HL-60/S4 treated with retinoic acid at 250 ng/mL for 4 days and 3 days (cell line): Measurements from ENCODE around the gene ADSS1.

ENCODE experiments used
- in situ Hi-C: fragments of 300-500 bp; cut with MboI; formaldehyde crosslinking; loops from 2 replicates; pipeline ENCODE4 v1.7.0; 2022; ENCODE audit warnings: low sequenced_read_pairs

ADSS1 gene

DNA sequence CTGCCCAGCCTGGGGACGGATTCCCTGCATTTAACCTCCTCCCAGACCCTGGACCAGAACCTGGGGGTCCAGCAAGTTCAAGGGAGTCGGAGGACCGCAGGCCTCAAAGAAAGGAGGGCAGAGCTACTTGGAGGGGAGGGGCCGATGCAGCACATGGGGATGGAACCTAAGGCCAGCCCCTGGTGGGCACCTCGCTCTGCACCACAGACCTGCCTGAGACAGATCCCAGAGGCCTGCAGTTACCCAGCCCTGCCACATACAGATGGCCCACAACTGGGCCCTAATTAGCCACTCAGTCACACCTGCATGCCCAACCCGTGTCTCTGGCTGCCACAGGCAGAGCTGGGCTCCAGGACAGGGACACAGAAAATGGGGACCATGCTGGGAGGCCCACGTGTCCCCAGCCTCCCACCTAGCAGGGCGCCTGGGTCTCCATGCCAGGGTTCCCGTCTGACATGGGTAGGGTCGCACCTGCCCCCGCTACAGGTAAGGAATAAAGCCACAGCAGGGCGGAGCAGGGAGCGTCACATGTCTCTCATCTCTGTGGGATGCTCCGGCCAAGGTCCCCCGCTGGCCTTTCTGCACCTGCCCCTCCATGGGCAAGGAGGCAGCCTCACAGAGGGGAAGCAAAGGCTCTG is 54.8 kb downstream of the ADSS1 start:
- in situ Hi-C loops, result no loop called here

GRCh38 chr14:104779776-104780512 is 55.9 kb downstream of the ADSS1 start:
- in situ Hi-C loops, result no loop called here

- in situ Hi-C loops, result no loop called here
Measured at GRCh38 chr14:104780513-104781030, 56.5 kb downstream of the ADSS1 start.

DNA sequence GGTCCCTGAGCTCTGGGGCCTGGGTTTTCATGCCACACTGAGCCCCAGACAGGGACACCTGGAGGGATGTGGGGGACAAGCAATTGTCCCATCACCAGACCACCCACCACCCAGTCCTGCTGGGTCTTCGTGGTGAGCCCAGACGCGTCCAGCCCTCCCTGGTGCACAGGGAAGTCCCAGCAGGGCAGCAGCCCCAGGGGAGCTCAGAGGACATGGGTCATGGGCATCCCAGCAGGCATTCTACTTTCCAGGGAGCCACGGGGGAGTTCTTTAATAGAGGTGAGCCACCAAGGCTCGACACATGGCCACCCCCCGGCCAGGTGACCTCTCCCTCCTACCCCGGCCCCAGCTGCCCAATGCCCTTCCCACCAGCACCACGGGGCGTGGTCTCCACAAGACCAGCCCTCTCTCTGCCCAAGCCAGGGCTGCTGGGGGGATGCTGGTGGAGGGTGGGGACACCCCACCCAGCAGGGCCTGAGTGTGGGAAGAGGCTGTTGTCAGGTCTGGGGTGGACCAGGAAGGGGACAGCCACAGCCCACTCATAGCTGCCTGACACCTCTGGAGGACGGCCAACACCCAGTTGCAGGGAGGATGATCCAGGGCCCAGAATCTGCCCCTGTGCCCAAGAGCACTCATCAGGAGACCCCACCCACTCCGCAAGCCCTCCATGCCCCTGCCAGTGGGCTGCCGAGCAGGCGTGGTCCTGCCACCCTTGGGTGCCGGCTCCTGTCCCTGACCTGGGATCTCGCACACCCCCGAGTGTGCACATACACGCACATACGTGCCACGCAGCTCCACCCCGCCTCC is 57.4 kb downstream of the ADSS1 start:
- in situ Hi-C loops, result no loop called here

- in situ Hi-C loops, result no loop called here
Measured at GRCh38 chr14:104782086-104782807, 58.2 kb downstream of the ADSS1 start.

GRCh38 chr14:104782808-104783139 is 58.7 kb downstream of the ADSS1 start:
- in situ Hi-C loops, result no loop called here

DNA sequence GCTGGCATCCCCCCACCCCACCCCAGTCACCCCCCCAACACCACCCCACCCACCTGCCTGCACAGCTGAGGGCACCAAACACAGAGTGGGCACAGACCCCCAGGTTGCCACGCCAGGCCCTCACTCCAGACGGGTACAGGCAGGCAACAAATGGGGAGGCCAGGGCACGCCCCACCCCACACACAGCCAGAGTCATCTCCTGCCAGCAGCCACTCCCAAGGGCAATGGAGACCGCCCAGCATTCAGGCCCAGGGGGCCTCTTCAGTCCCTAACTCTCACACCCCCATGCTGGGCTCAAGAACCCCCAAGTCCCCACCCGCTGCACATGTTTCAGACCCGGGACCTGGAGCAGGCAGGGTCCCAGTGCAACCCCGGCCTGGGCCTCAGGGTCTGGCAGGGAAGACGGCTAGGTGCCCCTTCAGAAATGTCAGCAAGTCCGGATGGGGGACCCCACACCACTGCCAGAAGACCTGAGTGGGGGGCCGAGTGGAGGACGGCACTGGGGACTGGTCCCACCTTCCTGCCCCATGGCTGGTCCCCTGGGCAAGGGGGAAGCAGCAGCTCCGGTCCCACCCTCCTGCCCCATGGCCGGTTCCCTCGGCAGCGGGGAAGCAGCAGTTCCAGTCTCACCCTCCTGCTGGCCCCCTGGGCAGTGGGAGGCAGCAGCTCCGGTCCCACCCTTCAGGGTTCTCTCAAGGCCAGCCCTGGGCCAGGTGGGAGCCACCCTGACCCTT is 59.6 kb downstream of the ADSS1 start:
- in situ Hi-C loops, result no loop called here

DNA sequence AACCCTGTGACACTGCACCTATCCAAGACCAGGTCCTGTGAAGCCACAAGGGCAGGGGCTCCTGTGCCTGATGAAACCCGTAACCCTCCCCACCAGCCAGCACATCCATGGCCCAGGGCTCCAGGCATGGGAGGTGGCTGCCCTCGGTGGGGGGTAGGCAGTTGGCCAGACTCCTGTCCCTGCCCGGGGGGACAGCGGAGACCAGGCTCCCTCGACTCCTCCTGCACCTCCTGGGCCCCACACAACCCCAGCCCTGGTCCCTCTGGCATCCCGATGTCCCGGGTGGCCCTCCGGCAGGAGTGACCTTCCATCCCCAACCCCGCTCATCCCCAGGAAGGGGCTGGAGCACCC is 60.2 kb downstream of the ADSS1 start:
- in situ Hi-C loops, result no loop called here

DNA sequence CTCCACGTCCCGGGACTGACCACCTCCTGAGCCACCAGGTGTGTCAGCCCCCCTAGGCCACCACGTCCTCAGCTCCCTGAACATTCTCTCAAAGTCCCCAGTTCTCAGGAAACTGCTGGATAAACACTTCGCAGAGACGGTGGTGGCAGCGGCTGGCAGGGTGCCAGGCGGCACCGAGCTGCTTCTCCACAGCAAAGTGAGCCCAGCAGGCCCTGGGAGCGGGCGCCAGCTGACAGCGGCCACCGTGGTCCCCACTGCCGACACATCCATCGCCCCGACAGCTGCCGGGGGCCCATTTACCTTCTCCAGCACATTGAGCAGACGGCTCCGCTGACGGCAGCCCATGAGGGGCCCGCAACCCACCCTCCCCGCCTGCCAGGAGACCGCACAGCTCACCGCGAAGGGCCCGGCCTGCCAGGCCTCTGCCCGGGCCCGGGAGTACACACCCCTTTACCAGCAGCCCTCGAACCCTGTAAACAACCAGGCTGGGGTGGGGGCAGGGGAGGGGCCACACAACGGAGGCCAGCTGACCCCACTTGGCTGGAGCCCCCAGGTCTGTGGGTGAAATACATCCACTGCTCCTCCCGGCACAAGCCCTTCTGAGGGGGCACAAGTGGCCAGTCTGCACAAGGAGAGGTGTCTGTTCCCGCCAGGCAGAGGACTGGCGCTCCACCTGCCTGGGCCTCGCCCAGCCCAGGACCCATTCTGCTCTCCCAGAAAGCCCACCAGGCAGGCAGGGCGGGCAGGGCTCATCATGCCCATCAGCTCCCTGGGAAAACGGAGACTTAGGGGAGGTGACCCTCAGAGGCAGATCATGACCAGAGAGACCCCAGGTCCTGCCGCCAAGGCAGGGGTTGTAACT is 61.0 kb downstream of the ADSS1 start:
- in situ Hi-C loops, result no loop called here

- in situ Hi-C loops, result no loop called here
Measured at GRCh38 chr14:104785708-104786080, 61.7 kb downstream of the ADSS1 start.

DNA sequence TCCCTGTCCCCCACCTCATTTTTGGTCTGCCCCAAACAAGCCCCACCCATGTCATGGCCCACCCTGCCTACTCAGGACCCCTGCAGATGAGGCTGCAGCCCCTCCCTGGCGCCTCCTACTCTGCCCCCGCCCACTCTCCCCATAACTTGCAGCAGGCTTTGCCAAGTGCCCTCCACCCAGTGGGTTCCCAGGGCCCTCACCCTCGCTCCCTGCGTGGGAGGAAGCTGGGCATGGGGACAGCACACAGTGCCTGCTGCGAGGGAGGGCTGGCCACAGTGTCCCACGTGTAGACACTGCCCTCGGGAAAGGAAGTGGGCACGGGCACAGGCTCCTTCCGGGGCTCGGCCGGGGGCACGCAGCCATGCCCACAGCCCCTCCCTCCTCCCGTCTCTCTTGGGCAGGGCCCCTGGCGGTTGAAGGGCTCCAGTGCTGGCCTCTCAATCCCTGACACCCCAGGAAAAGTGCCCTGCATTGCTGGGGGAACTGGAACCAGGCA is 62.1 kb downstream of the ADSS1 start:
- in situ Hi-C loops, result no loop called here

DNA sequence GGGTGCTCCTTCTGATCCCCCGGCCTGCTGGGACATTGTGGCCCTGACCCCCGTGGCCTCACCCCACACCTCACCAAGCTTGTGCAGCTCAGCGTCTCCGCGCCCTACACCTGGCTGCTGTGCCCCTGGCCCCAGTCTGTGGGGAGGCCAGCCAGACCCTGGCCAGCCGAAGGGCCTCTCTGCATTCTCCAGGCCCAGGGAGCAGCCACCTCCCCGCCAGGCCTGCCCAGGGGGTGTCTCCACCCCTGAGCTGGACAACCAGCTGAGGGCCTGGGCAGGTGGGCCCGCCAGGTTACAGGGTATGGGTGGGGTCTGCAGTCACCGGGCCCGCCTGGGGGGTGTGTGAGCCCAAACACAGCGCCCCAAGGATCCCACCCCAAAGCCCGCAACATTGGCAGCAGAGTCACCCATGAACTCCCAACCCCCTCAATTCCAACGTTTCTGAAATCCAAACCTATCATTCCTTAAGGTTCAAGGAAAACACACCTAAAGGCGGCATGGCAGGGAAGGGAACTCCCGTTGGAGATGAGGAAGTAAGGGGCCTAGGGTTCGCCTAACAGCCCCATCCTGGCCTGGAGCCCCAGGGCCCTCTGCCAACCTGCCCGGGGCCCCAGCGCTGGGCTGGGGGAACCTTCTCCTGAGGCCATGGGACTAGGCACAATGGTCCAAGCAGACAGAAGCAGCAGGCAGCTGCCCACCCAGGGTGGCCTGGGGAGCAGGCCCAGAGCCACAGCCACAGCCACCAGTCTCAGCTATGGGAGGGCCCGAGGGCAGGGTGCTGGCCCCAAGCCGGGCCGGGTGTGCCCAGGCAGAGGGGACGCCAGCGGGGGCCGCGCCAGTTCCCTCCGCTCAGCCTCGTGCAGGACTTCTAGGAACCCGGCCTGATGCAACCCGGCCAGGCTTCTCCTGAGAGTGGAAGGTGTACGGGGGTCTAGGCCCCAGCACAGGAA is 63.0 kb downstream of the ADSS1 start:
- in situ Hi-C loops, result no loop called here

DNA sequence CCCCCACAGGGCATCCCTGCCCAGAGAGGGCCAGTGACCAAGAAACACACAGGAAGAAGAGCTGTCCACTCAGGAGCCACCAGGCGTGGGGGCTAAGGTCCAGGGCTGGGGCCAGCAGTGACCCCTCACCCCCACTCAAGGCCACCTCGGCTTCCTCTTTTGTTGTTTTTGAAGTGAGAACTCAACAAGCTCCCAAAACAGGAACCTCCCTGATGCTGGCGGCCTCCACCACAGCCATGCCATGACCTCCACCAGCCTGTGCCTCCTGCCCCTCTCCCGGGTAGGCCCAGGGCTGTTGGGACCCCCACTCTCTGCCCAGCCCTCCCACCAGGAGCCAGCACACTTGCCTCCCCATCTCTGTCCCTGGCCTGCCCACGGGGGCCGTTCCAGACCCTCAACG is 63.7 kb downstream of the ADSS1 start:
- in situ Hi-C loops, result no loop called here

GRCh38 chr14:104788161-104788818 is 64.3 kb downstream of the ADSS1 start:
- in situ Hi-C loops, result no loop called here

GRCh38 chr14:104788873-104789663 is 65.0 kb downstream of the ADSS1 start:
- in situ Hi-C loops, result no loop called here

DNA sequence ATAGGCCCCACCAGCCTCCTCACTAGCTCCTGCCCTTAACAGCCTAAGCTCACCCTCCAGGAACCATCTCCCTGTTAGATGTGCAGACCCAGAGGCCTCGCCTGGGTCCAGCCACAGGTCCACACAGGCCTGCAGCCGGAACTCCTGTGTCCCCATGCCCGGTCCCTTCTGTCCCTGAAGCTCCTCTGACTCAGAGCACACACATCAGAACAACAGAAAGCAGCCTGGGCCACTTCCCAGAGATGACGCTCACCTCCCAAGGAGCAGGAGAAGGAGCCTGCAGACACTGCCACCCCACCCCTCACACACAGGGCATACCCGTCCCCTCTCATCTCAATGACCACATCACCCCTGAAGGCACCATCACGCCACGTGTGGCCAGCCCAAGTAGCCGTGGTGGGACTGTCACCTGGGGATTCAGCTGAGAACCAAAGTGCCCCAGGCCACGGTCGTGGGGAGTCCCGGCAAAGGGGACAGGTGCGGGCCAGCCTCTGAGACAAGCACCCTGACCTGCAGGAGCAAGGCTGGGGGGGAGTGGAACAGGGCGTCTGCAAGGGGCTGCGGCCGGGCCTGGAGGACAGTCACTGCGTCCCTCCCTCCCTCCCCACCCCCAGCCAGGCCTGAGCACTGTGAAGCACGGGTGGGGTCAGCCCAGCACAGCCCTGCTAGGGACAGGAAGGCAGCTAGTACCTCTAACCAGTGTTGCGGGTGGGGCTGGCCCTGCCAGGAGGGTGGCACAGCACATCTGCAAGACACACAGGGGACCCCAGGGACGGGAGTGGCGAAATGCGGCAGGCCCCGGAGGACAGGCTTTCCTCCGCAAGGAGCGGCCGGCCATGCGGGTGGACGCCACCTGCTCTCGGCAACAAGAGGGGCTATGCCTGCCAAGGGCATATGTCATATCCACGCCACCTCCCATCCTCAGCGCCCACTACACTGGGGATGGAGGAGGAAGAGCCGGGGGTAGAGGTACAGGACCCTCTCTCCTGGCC is 66.0 kb downstream of the ADSS1 start:
- in situ Hi-C loops, result no loop called here
